Astrocyte (in vitro differentiated cells and primary cell): ENCODE data around the gene AFF3. TPM values are rescaled to one million over a fixed set of nuclear protein-coding genes. Genes with fewer than 3 reads are reported as not detected.

Source experiments
- DNase-seq: peaks from one replicate; pipeline ENCODE4 v3.0.0-alpha.2; 2010; ENCODE audit warnings: low read depth
- FAIRE-seq: peaks from 2 replicates; lab custom pipeline; 2011; peaks lifted over from hg19 to GRCh38; lab: Jason Lieb, UNC
- H2AFZ ChIP-seq: 2 replicates; pipeline ENCODE4 v1.6.0; 2012; ENCODE audit warnings: low read depth, low read length, inconsistent platforms
- H3K27ac ChIP-seq: 2 replicates; pipeline ENCODE4 v1.5.1; 2011; ENCODE audit warnings: low read depth, low read length, inconsistent platforms
- H3K27me3 ChIP-seq: 2 replicates; pipeline ENCODE4 v1.6.0; 2011; ENCODE audit warnings: low read length, inconsistent platforms; ENCODE audit not compliant: insufficient read depth
- H3K36me3 ChIP-seq: 2 replicates; pipeline ENCODE4 v1.5.1; 2011; ENCODE audit warnings: low read length, inconsistent platforms; ENCODE audit not compliant: insufficient read depth
- H3K4me1 ChIP-seq: 2 replicates; pipeline ENCODE4 v1.5.1; 2011; ENCODE audit warnings: low read length, inconsistent platforms; ENCODE audit not compliant: insufficient read depth
- H3K4me2 ChIP-seq: 2 replicates; pipeline ENCODE4 v1.6.0; 2012; ENCODE audit warnings: low read length, inconsistent platforms
- H3K4me3 ChIP-seq: 2 replicates; pipeline ENCODE4 v1.5.1; 2011; ENCODE audit warnings: low read depth, mild to moderate bottlenecking, low read length, inconsistent platforms; ENCODE audit not compliant: insufficient read depth
- H3K79me2 ChIP-seq: 2 replicates; pipeline ENCODE4 v1.6.0; 2012; ENCODE audit warnings: mild to moderate bottlenecking, low read length, inconsistent platforms; ENCODE audit not compliant: insufficient read depth
- H3K9ac ChIP-seq: 2 replicates; pipeline ENCODE4 v1.6.0; 2012; ENCODE audit warnings: mild to moderate bottlenecking, low read length, inconsistent platforms
- H3K9me3 ChIP-seq: 2 replicates; pipeline ENCODE4 v1.5.1; 2012; ENCODE audit warnings: low read depth, mild to moderate bottlenecking, low read length, inconsistent platforms; ENCODE audit not compliant: insufficient read depth
- H4K20me1 ChIP-seq: 2 replicates; pipeline ENCODE4 v1.6.0; 2012; ENCODE audit warnings: low read length, inconsistent platforms; ENCODE audit not compliant: insufficient read depth
- H3K27ac Mint-ChIP-seq: one replicate; pipeline ENCODE4 v1.8.0; 2021; ENCODE audit warnings: mild to moderate bottlenecking, mixed read lengths; ENCODE audit not compliant: unreplicated experiment
- H3K27me3 Mint-ChIP-seq: one replicate; pipeline ENCODE4 v1.8.0; 2021; ENCODE audit warnings: low read depth, mixed read lengths; ENCODE audit not compliant: unreplicated experiment
- H3K36me3 Mint-ChIP-seq: one replicate; pipeline ENCODE4 v1.8.0; 2021; ENCODE audit warnings: low read depth, mixed read lengths; ENCODE audit not compliant: unreplicated experiment
- H3K4me1 Mint-ChIP-seq: one replicate; pipeline ENCODE4 v1.8.0; 2021; ENCODE audit warnings: low read depth, mixed read lengths; ENCODE audit not compliant: unreplicated experiment
- H3K4me3 Mint-ChIP-seq: one replicate; pipeline ENCODE4 v1.8.0; 2021; ENCODE audit warnings: mild to moderate bottlenecking, moderate library complexity, mixed read lengths; ENCODE audit not compliant: unreplicated experiment
- H3K9me3 Mint-ChIP-seq: one replicate; pipeline ENCODE4 v1.8.0; 2021; ENCODE audit warnings: mild to moderate bottlenecking, mixed read lengths; ENCODE audit not compliant: unreplicated experiment
- EZH2 ChIP-seq: IDR thresholded peaks from 2 replicates; pipeline ENCODE4 v1.6.1; 2012; ENCODE audit warnings: mild to moderate bottlenecking, low read length, inconsistent platforms; ENCODE audit not compliant: insufficient read depth
- total RNA-seq: library from RNA; stranded (reverse); gene quantifications from 2 replicates; pipeline ENCODE4 v1.2.1, GENCODE V29; 2021
- TF ChIP-seq, protein P1 (sequence below): IDR thresholded peaks from 2 replicates; pipeline ENCODE4 v1.5.1; 2011; ENCODE audit warnings: low read depth, mild to moderate bottlenecking, inconsistent platforms, low read length, moderate library complexity; ENCODE audit not compliant: insufficient read depth

The AFF3 gene
- total RNA-seq, 1 donor from 2014 or later = 14.7 TPM

DNA sequence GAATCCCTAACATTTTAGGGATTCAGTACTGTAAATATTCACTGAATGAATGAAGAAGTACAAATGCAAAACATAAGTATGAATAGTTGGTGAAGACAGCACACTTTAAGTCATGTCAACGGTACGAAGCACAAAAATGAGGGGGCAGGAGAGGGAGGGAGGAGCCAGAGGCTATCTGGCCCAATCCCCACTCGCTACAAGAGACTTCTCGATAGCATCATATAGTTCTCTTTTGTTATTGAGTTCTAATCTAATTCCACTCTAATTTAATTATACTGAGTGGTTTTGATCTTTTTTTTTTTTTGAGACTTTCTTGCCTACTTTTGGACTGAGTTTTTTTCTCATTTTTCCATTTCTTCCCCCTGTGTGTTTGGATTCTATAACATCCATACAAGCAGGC lies 500.4 kb downstream of the AFF3 start:
- Histone ChIP-seq H3K9me3 (no peaks in the 10 kb centered on the region), H4K20me1 (no peaks in the 10 kb centered on the region), H3K79me2 (no peaks in the 10 kb centered on the region), H2AFZ (no peak overlapping the region), H3K36me3 (no peaks in the 10 kb centered on the region), H3K27me3 (no peaks in the 10 kb centered on the region), H3K4me2 (no peak overlapping the region), H3K4me1 (peaks cover 3% of the 10 kb centered on the region), H3K9ac (no peak overlapping the region), H3K4me3 (no peak overlapping the region), H3K27ac (no peak overlapping the region)
- Mint-ChIP-seq H3K36me3 (peaks cover 2% of the 10 kb centered on the region), H3K9me3 (no peaks in the 10 kb centered on the region), H3K27me3 (no peaks in the 10 kb centered on the region), H3K27ac (no peak overlapping the region), H3K4me3 (no peak overlapping the region), H3K4me1 (no peaks in the 10 kb centered on the region)
- DNase-seq (no peak), FAIRE-seq (no peak)
- no peak for TF ChIP-seq EZH2

DNA sequence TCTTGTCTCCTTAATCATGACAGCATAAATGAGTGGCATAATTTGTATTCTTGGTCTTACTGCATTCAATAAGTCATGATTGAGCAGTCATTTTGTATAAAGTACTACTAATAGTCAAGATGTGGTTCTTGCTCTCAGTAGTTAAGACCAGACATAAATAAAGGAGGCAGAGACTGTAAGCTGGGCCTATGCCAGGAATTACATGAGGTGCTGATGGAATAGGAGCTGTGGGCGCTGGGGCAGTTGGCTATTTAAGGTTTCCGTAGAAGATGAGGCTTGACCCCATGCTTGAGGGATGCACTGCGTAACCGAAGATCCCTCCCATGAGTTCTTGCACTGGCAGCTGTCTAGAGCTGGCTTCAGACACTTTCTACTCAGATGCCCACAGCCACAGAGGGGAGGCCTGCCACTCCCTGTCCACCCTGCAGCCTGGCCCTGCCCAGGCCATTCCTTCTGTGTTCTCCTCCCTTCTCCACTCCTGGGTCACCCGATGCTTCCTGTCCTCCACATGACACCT lies 501.7 kb downstream of the AFF3 start:
- FAIRE-seq (no peak), DNase-seq (peak; percentile 50)
- Mint-ChIP-seq H3K27ac (no peak overlapping the region), H3K4me3 (no peak overlapping the region), H3K9me3 (no peaks in the 10 kb centered on the region), H3K4me1 (no peaks in the 10 kb centered on the region), H3K27me3 (no peaks in the 10 kb centered on the region), H3K36me3 (peaks cover 2% of the 10 kb centered on the region)
- H3K4me1 ChIP-seq = peaks cover 3% of the 10 kb centered on the region
- no peaks in the 10 kb centered on the region for H3K27me3 ChIP-seq
- H2AFZ ChIP-seq = no peak overlapping the region
- no peak for TF ChIP-seq EZH2
- TF ChIP-seq, protein P1, sequence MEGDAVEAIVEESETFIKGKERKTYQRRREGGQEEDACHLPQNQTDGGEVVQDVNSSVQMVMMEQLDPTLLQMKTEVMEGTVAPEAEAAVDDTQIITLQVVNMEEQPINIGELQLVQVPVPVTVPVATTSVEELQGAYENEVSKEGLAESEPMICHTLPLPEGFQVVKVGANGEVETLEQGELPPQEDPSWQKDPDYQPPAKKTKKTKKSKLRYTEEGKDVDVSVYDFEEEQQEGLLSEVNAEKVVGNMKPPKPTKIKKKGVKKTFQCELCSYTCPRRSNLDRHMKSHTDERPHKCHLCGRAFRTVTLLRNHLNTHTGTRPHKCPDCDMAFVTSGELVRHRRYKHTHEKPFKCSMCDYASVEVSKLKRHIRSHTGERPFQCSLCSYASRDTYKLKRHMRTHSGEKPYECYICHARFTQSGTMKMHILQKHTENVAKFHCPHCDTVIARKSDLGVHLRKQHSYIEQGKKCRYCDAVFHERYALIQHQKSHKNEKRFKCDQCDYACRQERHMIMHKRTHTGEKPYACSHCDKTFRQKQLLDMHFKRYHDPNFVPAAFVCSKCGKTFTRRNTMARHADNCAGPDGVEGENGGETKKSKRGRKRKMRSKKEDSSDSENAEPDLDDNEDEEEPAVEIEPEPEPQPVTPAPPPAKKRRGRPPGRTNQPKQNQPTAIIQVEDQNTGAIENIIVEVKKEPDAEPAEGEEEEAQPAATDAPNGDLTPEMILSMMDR = no peak
- H3K9me3 ChIP-seq = no peaks in the 10 kb centered on the region
- no peak overlapping the region for H3K9ac ChIP-seq
- no peaks in the 10 kb centered on the region for H3K36me3 ChIP-seq
- no peak overlapping the region for H3K27ac ChIP-seq
- H3K79me2 ChIP-seq = no peaks in the 10 kb centered on the region
- no peaks in the 10 kb centered on the region for H4K20me1 ChIP-seq
- no peak overlapping the region for H3K4me3 ChIP-seq
- H3K4me2 ChIP-seq = no peak overlapping the region

DNA sequence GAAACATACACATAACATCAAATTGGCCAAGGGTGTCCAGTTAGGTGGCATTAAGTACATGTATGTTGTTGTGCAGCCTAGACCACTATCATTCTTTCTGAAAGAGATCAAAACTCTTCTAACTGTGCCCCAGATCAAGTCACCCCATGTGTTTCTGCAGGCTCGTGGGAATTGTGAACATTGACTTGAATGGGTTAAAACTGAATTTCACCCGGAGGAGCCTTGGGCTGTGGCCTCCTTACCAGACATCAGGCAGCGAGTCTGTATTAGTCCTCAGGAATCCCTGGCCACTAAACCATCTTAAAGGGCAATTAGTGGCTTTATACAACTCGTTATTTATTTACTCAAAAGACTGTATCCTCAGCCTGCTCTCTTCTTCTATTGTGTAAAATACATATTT lies 503.6 kb downstream of the AFF3 start:
- TF ChIP-seq EZH2 = no peak
- TF ChIP-seq, protein P1 = no peak
- Mint-ChIP-seq H3K27me3 (no peaks in the 10 kb centered on the region), H3K4me3 (no peak overlapping the region), H3K36me3 (peaks cover 2% of the 10 kb centered on the region), H3K9me3 (peaks cover 6% of the 10 kb centered on the region), H3K4me1 (no peaks in the 10 kb centered on the region), H3K27ac (no peak overlapping the region)
- Histone ChIP-seq H3K4me3 (no peak overlapping the region), H3K27ac (no peak overlapping the region), H3K27me3 (no peaks in the 10 kb centered on the region), H3K9me3 (no peaks in the 10 kb centered on the region), H2AFZ (no peak overlapping the region), H3K9ac (no peak overlapping the region), H3K4me2 (no peak overlapping the region), H3K4me1 (no peaks in the 10 kb centered on the region), H3K79me2 (no peaks in the 10 kb centered on the region), H3K36me3 (no peaks in the 10 kb centered on the region), H4K20me1 (no peaks in the 10 kb centered on the region)
- DNase-seq (no peak), FAIRE-seq (no peak)
